GM21423 (cell line): ENCODE measurements around the gene LMF1.
"Not testable (repeated sequence)": the region's sequence is repeated elsewhere in the genome, so short reads cannot be mapped to it uniquely, and the experiment has no call there.

Experiments used
- ATAC-seq: cut with Tn5 transposase; IDR thresholded peaks from one replicate; pipeline ENCODE4 v1.9.1; 2021; ENCODE audit warnings: mild to moderate bottlenecking, moderate library complexity; ENCODE audit not compliant: unreplicated experiment

Gene LMF1

GRCh38 chr16:873243-873661 is 97.5 kb downstream of the LMF1 start:
- no peak for ATAC-seq

- ATAC-seq: no peak
These were observed 98.1 kb downstream of the LMF1 start for GRCh38 chr16:872436-873242.

DNA sequence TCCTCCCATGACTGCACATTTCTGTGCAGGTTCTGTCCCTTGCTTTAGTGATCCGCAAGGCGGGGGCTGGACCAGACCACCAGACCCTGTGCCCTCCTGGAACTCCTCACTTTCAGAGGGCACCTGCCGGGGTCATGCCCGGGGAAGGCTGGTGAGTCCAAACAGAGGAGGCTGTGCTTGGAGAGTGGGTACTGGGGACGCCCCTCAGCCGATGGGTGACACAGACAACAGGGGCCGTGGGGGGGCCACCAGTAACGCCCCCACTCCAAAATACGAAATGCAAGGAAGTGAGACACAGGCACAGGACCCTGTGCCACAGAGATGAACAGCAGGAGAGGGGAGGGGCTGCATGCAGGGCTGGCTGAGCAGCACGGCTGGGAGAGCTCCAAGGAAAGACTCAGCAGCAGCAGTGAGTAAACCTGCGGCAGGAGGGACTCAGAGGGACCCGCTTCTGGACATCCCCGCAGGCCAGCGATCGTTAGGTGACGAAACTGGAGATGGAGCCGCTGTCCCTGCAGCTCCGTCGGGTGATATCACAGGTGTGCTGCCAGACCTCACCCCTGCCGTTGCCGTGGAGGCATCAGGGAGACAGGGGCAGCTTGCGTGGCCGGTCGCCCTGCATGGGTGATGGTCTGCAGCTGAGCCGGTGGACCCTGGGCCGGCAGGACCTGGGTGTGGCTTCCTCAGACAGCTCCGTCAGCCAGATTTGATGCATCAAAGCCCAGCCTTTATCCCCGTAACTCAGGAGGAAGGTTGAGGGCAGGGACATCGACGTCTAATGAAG is 99.0 kb downstream of the LMF1 start:
- ATAC-seq: no peak

DNA sequence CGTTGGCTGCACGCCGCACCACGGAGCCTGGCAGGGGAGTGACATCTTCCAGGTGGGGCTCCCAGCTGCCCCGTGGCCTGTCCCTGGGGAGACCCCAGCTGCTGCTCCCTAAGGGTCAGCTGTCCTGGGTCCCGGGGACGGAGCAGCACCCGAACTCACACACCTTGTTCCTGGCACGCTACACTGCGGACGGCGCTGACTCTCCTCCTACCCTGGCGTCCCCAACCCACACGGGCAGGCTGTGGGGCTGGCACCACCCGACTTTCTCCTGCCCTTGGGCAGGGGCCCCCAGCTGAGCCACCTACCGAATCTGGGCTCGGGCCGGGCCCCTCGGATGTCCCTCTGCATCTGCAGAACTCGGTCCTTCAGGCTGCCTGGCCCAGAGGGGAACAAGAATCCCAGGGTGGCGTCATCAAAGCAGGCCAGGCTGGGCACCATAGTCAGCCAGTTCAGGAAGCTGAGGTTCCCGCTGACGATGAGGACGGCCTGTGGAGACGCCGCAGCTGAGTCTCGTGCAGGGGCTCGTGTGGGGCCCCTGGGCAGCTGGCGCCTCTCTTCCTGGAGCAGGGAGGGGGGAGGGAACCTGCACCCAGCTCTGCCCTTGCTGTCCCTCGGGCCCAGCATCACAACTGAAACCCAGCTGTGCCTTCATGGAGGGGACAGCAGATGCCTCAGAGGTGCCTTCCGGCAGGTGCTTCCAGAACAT is 99.8 kb downstream of the LMF1 start:
- ATAC-seq: no peak

GRCh38 chr16:869823-870641 is 100.8 kb downstream of the LMF1 start:
- ATAC-seq: no peak

DNA sequence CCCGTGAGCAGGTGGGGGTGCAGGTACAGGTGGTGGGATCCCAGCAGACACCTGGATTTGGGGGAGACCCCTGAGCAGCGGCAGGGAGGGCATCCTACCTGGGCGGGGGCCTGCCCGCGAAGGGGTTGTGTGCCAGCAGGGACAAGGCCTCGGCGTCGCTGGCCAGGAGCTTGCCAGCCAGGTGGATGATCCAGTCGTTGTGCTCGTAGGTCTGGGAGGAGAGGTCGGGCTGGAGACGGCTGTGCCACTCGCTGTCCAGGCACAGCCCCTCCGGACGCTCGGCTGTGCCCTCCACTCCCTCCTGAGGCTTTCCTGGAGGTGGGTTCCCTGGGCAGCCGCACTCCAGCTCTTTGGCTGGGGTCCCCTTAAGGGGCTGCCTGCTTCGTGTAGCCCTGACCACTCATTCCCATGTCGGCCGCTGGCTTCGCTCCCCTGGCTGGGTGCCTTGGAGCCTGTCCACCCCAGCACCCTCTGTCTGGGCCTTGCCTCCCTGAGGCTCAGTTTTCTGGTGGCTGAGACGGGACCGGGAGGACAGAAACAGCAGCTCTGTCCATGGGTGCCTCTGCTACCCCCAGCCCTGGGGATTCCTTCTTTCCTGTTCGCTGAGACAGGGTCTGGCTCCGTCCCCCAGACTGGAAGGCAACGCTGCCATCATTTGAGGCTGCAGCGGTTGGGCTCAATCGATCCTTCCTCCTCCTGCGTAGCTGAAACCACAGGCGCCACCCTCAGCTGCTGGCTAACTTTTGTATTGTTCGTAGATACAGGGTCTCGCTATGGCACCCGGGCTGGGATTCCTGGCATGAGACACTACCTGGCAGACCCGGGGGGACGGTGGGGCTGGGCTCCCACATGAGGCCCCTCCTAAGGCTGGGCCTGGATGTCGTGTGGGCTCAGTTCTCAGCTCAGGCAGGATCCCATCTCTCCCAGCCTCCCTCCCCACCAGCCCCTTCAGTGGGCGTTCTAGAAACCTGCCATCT is 101.7 kb downstream of the LMF1 start:
- no peak for ATAC-seq

GRCh38 chr16:868386-868755 is 102.4 kb downstream of the LMF1 start:
- no peak for ATAC-seq

DNA sequence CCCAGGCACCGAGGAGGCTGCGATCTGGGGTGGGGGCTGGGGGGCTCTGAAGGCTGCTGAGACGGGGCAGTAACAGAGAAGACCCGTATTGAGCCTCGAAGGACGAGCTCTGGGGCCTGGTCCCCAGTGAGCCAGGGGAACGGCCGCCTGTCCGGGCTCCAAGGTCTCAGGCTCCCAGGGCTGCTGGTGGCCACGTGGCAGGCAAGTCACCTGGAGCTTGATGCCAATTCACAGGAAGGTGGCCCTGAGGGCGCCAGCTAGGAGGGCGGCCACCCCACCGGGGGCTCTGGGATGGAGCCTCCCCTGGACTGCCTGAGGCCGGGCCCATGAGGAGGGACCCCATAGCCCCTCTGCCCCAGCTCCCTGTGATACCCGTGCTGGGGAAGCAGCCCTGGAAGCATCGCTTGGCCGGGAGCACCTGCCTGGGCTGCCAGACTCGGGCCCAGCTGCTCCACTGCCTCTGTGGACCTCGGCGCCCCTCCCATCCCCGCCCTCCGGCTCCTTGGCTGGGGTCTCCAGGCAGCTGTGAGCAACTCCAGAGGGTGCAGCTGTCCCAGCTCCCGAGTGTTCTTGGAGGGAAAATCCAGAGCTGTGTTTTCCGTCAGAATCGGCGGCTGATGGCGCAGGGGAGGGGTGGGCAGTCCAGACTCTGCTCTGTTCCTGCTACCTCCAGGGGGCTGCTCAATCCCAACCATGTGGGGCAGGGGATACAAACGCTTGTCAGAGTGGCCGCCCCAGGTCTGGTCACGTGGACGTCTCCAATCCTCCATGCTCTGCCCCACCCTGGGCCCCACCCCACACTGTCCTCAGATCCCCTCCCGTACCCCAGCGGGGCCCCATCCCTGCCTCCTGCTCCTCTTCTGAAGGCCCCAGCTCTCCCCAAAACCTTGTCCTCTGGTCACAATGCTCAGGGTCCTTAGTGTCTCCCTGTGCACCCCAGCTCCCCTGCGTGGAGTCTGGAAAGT is 103.1 kb downstream of the LMF1 start:
- no peak for ATAC-seq

DNA sequence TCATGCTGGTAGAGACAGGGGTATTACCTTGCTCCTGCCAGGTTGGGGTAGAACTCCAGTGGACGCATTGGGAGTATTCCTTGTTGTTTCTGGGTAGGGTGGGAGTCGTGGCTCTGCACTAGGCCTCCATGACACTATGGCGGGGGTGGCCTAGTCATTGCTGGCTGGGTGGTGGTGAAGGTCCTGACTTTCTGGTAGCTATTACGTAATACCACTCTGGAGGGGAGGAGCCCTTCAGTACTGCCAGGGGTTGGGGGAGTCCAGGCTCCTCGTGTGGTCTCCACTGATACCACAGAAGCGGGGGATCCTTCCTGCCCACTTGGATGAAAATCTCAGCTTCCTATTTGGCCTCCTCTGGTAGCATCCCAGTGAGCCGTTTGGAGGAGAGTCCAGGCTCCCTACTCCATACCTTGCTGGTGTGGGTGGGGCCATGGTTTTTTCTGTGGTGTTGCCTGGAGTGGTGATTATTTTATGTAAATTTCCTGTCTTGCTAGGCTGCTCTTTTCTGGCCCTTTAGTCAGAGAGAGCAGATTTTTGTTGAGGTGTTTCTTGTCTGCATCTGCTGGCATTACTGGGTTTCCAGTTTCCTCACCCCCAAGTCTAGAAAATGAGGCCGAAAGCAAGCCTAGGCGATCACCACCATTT is 104.4 kb downstream of the LMF1 start:
- no peak for ATAC-seq

- no peak for ATAC-seq
These were observed 105.8 kb downstream of the LMF1 start for GRCh38 chr16:865026-865425.

DNA sequence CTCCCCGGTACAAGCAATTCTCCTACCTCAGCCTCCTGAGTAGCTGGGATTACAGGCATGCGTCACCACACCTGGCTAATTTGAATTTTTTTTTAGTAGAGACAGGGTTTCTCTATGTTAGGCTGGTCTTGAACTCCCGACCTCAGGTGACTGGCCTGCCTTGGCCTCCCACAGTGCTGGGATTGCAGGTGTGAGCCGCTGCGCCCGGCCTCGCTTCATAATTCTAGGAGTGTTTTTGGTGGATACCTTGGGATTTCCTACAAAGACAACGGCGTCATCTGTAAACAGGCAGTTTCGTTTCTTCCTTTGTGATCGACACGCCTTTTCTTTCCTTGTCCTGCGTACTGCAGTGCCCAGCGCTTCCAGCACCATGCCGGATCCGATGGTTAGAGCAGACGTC is 109.3 kb downstream of the LMF1 start:
- no peak for ATAC-seq

- no peak for ATAC-seq
These were observed 109.9 kb downstream of the LMF1 start for GRCh38 chr16:860891-861290.

DNA sequence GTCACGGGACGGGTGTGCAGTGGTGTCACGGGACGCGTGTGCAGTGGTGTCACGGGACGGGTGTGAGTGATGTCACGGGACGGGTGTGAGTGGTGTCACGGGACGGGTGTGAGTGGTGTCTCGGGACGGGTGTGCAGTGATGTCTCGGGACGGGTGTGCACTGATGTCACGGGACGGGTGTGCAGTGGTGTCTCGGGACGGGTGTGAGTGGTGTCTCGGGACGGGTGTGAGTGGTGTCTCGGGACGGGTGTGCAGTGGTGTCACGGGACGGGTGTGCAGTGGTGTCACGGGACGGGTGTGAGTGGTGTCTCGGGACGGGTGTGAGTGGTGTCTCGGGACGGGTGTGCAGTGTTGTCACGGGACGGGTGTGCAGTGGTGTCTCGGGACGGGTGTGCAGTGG is 111.8 kb downstream of the LMF1 start:
- ATAC-seq: not testable (repeated sequence)

DNA sequence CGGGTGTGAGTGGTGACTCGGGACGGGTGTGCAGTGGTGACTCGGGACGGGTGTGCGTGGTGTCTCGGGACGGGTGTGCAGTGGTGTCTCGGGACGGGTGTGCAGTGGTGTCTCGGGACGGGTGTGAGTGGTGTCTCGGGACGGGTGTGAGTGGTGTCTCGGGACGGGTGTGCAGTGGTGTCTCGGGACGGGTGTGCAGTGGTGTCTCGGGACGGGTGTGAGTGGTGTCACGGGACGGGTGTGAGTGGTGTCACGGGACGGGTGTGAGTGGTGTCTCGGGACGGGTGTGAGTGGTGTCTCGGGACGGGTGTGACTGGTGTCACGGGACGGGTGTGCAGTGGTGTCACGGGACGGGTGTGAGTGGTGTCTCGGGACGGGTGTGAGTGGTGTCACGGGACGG is 112.3 kb downstream of the LMF1 start:
- ATAC-seq: not testable (repeated sequence)

DNA sequence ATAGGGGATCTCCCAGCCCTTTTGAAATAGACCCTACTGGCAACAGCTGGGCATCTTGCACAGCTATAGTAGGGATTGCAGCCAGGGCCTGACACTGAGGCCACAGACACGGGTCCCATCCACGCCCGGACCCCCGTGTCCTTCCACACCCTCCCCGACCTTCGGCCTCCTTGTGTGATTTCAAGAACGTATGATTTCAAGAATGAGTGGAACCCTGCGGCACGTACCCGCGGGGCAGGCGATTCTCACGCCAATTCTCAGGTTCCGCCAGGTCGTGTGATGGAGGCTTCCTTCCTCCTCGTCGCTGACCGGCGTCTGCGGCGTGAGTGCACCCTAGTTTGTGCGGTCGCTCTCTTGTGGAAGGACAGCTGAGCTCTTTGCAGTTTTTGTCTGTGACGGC is 114.0 kb downstream of the LMF1 start:
- no peak for ATAC-seq

- no peak for ATAC-seq
These were observed 114.7 kb downstream of the LMF1 start for GRCh38 chr16:856101-856500.

GRCh38 chr16:855471-855870 is 115.3 kb downstream of the LMF1 start:
- ATAC-seq: no peak

DNA sequence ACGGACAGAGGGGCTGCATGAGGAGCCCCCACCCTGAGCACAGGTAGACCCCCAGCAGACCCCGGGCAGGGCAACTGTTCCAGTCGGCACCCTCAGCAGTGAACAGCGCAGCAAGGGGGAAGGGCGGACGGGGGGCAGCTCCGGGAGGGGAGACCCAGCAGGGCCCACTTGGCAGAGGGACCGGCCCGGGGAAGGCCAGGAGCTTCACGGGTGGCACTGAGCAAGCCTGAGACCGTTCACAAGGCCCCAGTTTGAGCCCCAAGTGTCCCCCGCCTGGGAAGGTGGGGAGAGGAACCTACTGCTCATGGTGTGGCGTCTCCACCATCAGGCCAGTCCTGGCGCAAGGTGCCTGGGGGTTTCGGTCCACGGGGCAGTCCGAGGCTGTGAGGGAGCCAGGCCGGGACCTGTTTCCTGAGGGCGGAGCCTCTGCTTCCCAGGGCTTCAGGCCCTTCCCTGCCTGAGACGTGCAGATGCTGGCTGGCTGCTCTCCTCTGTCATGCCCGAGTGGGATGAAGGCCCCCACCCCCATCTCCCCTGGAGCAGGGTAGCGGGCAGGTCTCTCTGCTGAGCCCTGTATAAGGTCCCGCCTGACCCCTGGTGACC is 115.9 kb downstream of the LMF1 start:
- ATAC-seq: no peak
